ENCODE measurements around the gene TRMT61A. TPM values are rescaled to one million over a fixed set of nuclear protein-coding genes. Genes with fewer than 3 reads are reported as not detected.

The TRMT61A gene
- total and polyA plus RNA-seq, 9 of the 15 experiments (the other 6 are each of a cell fraction or from before 2014, with no cell fraction given): 0.10 to 24.8 (median 5.1) TPM

DNA sequence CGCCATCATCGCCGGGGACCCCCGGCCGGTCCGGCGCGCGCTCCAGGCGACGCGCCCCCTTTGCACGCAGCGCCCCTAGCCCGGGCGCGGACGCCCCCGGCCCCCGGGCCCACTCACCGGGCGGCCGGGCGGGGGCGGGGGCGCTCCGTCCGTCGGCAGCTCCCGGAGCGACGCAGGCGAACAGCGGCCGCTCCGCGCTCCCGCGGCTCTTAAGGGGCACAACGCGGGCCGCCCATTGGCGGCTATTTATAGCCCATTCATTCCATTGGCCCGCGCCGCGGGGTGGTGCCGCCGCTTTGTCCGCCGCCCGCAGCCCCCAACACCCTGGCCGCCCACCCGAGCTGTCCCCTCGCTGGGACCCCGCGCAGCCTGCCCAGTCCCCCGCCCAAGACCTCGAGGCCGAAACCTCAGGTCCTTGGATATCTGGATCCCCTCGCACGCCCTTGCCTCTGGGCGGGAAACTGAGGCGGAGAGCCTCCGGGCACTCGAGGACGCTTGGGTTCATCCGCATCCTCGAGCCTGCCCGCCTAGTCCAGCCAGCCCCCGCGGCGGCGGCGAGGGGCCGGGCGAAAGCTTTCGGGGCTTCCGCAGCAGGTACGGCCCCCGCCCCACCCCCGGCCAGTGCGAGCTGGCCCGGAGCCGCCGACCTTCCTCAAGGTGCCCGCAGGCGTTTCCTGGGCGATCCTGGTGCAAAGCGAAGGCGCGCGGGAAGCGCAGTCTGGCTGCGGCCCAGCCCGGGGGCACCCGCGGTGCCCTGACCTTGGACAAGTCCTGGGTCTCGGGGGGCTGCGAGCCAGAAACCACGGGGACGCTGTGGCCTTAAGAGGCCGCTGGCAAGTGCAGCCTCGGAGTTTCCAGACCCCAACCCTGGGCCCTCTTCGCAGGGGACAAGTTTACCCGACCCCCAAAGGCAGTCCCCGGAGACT is 6.1 kb upstream of the TRMT61A start, which contains the start of gene CKB (continued):
- TF ChIP-seq TAF1 (IDR thresholded peaks at IDR 0.05; ENCODE audit: control insufficient read depth, extremely low read depth, insufficient read depth, low read length, severe bottlenecking) (peak; percentile 94), MTA3 (IDR thresholded peaks at IDR 0.05; ENCODE audit: borderline replicate concordance) (peak; percentile 40; the same call in 1 of the 2 replicates)
- TF ChIP-seq, protein P1, sequence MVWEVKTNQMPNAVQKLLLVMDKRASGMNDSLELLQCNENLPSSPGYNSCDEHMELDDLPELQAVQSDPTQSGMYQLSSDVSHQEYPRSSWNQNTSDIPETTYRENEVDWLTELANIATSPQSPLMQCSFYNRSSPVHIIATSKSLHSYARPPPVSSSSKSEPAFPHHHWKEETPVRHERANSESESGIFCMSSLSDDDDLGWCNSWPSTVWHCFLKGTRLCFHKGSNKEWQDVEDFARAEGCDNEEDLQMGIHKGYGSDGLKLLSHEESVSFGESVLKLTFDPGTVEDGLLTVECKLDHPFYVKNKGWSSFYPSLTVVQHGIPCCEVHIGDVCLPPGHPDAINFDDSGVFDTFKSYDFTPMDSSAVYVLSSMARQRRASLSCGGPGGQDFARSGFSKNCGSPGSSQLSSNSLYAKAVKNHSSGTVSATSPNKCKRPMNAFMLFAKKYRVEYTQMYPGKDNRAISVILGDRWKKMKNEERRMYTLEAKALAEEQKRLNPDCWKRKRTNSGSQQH (CRISPR knock-in tag; IDR thresholded peaks at IDR 0.05): 0 out of 2 replicates have a peak, but pooled peaks have one; percentile 27

DNA sequence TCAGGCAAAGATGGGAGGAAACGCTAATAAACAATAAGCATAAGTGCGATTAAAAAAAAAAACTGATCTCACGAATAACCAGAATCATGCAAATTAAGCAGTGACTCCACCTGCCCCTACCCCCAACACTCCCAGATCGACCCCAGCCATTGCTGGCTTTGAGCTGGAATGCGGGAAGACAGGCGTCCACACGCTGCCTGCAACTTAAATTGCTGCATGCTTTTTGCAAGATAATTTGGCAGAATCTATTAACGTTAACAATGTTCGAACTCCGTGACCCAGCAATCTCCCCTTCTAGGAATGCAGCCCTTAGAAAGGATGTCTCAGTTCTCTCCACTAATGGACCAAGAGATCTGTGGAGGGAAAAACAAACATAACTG is 5.4 kb upstream of the TRMT61A start:
- no peak overlapping the region for H3K27ac ChIP-seq (ENCODE audit: extremely low read depth, low read depth, low read length)
- ATAC-seq: no peak
- no peaks in the 10 kb centered on the region for H3K27me3 ChIP-seq (ENCODE audit: control insufficient read depth in 2 of 2, insufficient read depth in 2 of 2, low read length in 2 of 2)
- TF ChIP-seq GTF2E2 (tag; IDR thresholded peaks at IDR 0.05): no peak
- no peak for TF ChIP-seq NR2C1 (IDR thresholded peaks at IDR 0.05)
- no peak for TF ChIP-seq NR2C1 (tag; IDR thresholded peaks at IDR 0.05)
- no peak for TF ChIP-seq ZNF197 (CRISPR knock-in tag; IDR thresholded peaks at IDR 0.05; ENCODE audit: low read depth)
- no peak for TF ChIP-seq KDM2B (CRISPR knock-in tag; IDR thresholded peaks at IDR 0.05)
- TF ChIP-seq, protein P2, sequence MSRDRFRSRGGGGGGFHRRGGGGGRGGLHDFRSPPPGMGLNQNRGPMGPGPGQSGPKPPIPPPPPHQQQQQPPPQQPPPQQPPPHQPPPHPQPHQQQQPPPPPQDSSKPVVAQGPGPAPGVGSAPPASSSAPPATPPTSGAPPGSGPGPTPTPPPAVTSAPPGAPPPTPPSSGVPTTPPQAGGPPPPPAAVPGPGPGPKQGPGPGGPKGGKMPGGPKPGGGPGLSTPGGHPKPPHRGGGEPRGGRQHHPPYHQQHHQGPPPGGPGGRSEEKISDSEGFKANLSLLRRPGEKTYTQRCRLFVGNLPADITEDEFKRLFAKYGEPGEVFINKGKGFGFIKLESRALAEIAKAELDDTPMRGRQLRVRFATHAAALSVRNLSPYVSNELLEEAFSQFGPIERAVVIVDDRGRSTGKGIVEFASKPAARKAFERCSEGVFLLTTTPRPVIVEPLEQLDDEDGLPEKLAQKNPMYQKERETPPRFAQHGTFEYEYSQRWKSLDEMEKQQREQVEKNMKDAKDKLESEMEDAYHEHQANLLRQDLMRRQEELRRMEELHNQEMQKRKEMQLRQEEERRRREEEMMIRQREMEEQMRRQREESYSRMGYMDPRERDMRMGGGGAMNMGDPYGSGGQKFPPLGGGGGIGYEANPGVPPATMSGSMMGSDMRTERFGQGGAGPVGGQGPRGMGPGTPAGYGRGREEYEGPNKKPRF (IDR thresholded peaks at IDR 0.05; ENCODE audit: low read depth, low read length): no peak
- TF ChIP-seq BCOR (IDR thresholded peaks at IDR 0.05): no peak
- TF ChIP-seq, protein P3, sequence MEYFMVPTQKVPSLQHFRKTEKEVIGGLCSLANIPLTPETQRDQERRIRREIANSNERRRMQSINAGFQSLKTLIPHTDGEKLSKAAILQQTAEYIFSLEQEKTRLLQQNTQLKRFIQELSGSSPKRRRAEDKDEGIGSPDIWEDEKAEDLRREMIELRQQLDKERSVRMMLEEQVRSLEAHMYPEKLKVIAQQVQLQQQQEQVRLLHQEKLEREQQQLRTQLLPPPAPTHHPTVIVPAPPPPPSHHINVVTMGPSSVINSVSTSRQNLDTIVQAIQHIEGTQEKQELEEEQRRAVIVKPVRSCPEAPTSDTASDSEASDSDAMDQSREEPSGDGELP (CRISPR knock-in tag; IDR thresholded peaks at IDR 0.05; ENCODE audit: borderline replicate concordance): 0 out of 2 replicates have a peak, but pooled peaks have one; percentile 14
- no peak for TF ChIP-seq RNF2 (IDR thresholded peaks at IDR 0.05)
- TF ChIP-seq ZEB2 (IDR thresholded peaks at IDR 0.05): no peak
- peaks cover 23% of the 10 kb centered on the region; the same call in 1 of the 3 replicates for H3K36me3 ChIP-seq (ENCODE audit: control insufficient read depth, insufficient read depth, low read length)
- peaks cover 28% of the 10 kb centered on the region for H3K79me2 ChIP-seq (ENCODE audit: control insufficient read depth, insufficient read depth, low read length)
- in situ Hi-C loops (cut with MboI) (no loop called here), intact Hi-C loops (cut with micrococcal nuclease) (loop anchor here (10.0 kb wide), 1 partner anchor 129 kb away; no protein-coding TSS in a partner anchor)
- no peak overlapping the region for H2AFZ ChIP-seq (ENCODE audit: low read depth, low read length)
- FAIRE-seq: no peak
- WGBS (ENCODE audit: insufficient coverage, low coverage, missing lambda C conversion rate): 80% methylated on average over 8 of the region's 10 CpGs
- H3K9me3 ChIP-seq (replicated peaks; ENCODE audit: control insufficient read depth, insufficient read depth, low read depth, low read length): no peaks in the 10 kb centered on the region
- H3K4me3 ChIP-seq: no peak overlapping the region
- no peaks in the 10 kb centered on the region for H3K9me1 ChIP-seq (ENCODE audit: control insufficient read depth, insufficient read depth, low read length)
- no peak overlapping the region for H3K4me2 ChIP-seq (ENCODE audit: insufficient read depth, low read length)
- BruUV-seq (replicated peaks): TSS peak; percentile 35
- H3K9ac ChIP-seq (ENCODE audit: insufficient read depth in 1 of 2, low read depth in 2 of 2, low read length in 2 of 2): no peak overlapping the region
- no peak for DNase-seq (ENCODE audit: extremely low read depth in 1 of 4, low spot score in 3 of 4)
- peaks cover 13% of the 10 kb centered on the region; the same call in 1 of the 2 replicates for H4K20me1 ChIP-seq (replicated peaks; ENCODE audit: control insufficient read depth, insufficient read depth, low read length)
- ChIA-PET CTCF (ENCODE audit: low intra/inter-chr PET ratio) (no interaction called here), POLR2A (no interaction called here)
- peaks cover 38 to 90% of the 10 kb centered on the region in 2 experiments for H3K4me1 ChIP-seq (replicated peaks in 1 of 2; ENCODE audit: control insufficient read depth in 2 of 2, insufficient read depth in 2 of 2, low read length in 2 of 2)

Data from K562 (cell line).